GM12891 (cell line): ENCODE measurements around the gene TNFSF4. TPM values are rescaled to one million over a fixed set of nuclear protein-coding genes. Genes with fewer than 3 reads are reported as not detected.

ENCODE experiments used
- DNase-seq: peaks from one replicate; pipeline ENCODE4 v3.0.0; 2011; ENCODE audit warnings: low spot score; ENCODE audit not compliant: insufficient read length
- FAIRE-seq: peaks from 2 replicates; lab custom pipeline; 2011; peaks lifted over from hg19 to GRCh38; lab: Jason Lieb, UNC
- PAX5 ChIP-seq: IDR thresholded peaks from 2 replicates; pipeline ENCODE4 v1.6.1; 2011; ENCODE audit warnings: low read length, moderate library complexity, mild to moderate bottlenecking; ENCODE audit not compliant: insufficient read depth, severe bottlenecking
- POLR2A ChIP-seq: IDR thresholded peaks from 2 replicates; pipeline ENCODE4 v1.6.1; 2011; ENCODE audit warnings: low read depth, low read length, control low read depth
- POLR2AphosphoS5 ChIP-seq: IDR thresholded peaks from 2 replicates; pipeline ENCODE4 v1.6.1; 2011; ENCODE audit warnings: low read depth, low read length, control low read depth
- POU2F2 ChIP-seq: IDR thresholded peaks from 2 replicates; pipeline ENCODE4 v1.6.1; 2011; ENCODE audit warnings: low read depth, mild to moderate bottlenecking, control low read depth, low read length, moderate library complexity
- SPI1 ChIP-seq: IDR thresholded peaks from 2 replicates; pipeline ENCODE4 v1.6.1; 2011; ENCODE audit warnings: low read depth, low read length, control low read depth
- TAF1 ChIP-seq: IDR thresholded peaks from 2 replicates; pipeline ENCODE4 v1.6.1; 2011; ENCODE audit warnings: low read depth, low read length, control low read depth
- polyA plus RNA-seq: library from polyadenylated mRNA; unstranded; fragments of >200 nt; gene quantifications from one replicate; pipeline ENCODE4 v1.2.1, GENCODE V29; 2012; ENCODE audit warnings: low read depth, missing spikeins, inconsistent platforms; ENCODE audit not compliant: missing spikeins

Gene TNFSF4
- 8.1 TPM for polyA plus RNA-seq

- no peak for FAIRE-seq
- TF ChIP-seq POLR2A (no peak), POLR2AphosphoS5 (no peak), TAF1 (no peak), SPI1 (no peak), POU2F2 (no peak), PAX5 (no peak)
Measured at GRCh38 chr1:173206816-173207568, at the start of gene TNFSF4. Gene TNFSF4, minus strand, starts transcription at chr1:173207331. Its CDS starts 155 bp downstream, at chr1:173207176.

GRCh38 chr1:173255214-173255813, 48.2 kb upstream of the TNFSF4 start:
- DNase-seq = no peak
- TF ChIP-seq TAF1 = no peak
- FAIRE-seq = peak; percentile 75

More at GRCh38 chr1:173206816-173207568, at the start of gene TNFSF4:
- DNase-seq = no peak

- TF ChIP-seq POLR2AphosphoS5 (no peak), POLR2A (no peak), PAX5 (no peak), SPI1 (no peak), POU2F2 (no peak), TAF1 (no peak)
- no peak for DNase-seq
- FAIRE-seq = no peak
Measured at GRCh38 chr1:173253046-173253445, 45.9 kb upstream of the TNFSF4 start.

GRCh38 chr1:173249349-173249748, 42.2 kb upstream of the TNFSF4 start:
- TF ChIP-seq PAX5 (no peak), SPI1 (no peak), POU2F2 (no peak), POLR2AphosphoS5 (no peak), TAF1 (no peak), POLR2A (no peak)
- no peak for DNase-seq
- FAIRE-seq = peak; percentile 40

GRCh38 chr1:173248247-173248940, 41.3 kb upstream of the TNFSF4 start:
- FAIRE-seq (no peak), DNase-seq (no peak)
- no peak for TF ChIP-seq POU2F2
- TF ChIP-seq POLR2AphosphoS5 = no peak
- TF ChIP-seq TAF1 = no peak
- no peak for TF ChIP-seq POLR2A
- no peak for TF ChIP-seq SPI1
- TF ChIP-seq PAX5 = no peak

GRCh38 chr1:173245892-173246291, 38.8 kb upstream of the TNFSF4 start:
- no peak for TF ChIP-seq POU2F2
- TF ChIP-seq TAF1 = no peak
- TF ChIP-seq POLR2A = no peak
- no peak for TF ChIP-seq SPI1
- TF ChIP-seq PAX5 = no peak
- no peak for TF ChIP-seq POLR2AphosphoS5
- FAIRE-seq (no peak), DNase-seq (no peak)

GRCh38 chr1:173243300-173243699, 36.2 kb upstream of the TNFSF4 start:
- no peak for DNase-seq
- TF ChIP-seq POLR2A (no peak), POU2F2 (no peak), TAF1 (no peak), POLR2AphosphoS5 (no peak), SPI1 (no peak), PAX5 (no peak)
- no peak for FAIRE-seq

- peak; percentile 91 for FAIRE-seq
Measured at GRCh38 chr1:173241528-173242347, 34.6 kb upstream of the TNFSF4 start.

More at GRCh38 chr1:173241528-173242347, 34.6 kb upstream of the TNFSF4 start:
- no peak for DNase-seq
- TF ChIP-seq POU2F2 (0 out of 2 replicates have a peak, but pooled peaks have one; percentile 28), TAF1 (no peak), PAX5 (no peak), SPI1 (no peak), POLR2AphosphoS5 (no peak), POLR2A (no peak)
